ENCODE data around the gene ERC1. TPM values are rescaled to one million over a fixed set of nuclear protein-coding genes. Genes with fewer than 3 reads are reported as not detected.
"Not testable (repeated sequence)": the region's sequence is repeated elsewhere in the genome, so short reads cannot be mapped to it uniquely, and the experiment has no call there.

The ERC1 gene
- total RNA-seq, 1 donor from 2014 or later, result 21.7 TPM

DNA sequence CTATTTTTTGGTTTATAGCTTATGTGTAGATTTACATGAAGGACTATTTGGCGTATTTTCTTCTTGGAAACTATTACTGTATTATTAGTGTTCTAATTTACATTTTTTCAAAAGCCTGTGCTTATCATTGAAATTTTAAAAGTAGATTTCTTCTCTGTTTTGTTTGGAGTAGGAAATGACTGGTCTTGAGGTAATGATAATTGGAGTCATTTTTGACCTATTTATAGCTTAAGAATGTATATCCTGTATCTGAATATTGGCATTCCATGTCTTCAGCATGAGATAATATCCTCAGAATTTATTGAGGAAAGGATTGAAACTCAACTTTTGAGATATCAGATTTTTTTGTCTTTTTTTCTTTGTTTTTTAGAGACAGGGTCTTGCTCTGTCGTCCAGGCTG, 193.4 kb downstream of the ERC1 start:
- no peak for DNase-seq (ENCODE audit: low read depth)

DNA sequence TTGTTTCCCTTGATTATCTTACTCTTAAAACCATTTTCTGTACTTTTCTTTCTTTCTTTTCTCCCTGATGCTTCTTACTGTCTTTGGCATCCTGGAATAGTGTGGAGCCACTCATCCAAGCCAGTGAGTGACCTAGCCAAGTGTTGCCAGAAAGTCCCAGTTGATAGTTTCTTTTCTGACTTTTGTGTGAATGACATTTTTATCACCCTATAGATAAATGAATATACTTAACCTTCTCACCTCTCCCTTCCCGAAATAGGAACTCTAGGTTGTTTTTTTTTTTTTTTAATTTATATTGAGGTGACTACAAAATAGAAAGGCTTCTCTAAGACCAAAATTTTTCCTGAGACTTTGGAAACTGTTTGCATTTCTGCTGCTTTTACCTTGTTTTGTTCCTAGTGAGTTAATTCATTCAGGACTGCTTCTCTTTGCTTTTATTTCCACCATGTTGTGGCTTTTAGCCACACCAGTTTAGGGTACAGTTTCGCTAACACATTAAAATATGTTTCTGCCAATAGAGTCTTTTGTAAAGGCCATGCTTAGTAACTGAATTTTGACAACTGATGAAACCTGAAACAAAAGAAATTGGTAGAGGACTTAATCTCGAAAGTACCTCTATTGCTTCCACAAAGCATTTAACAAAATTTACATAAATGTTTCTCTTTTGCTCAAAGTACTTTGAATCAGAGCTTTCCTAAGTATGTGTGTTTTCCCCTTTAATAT, 194.6 kb downstream of the ERC1 start:
- no peak for DNase-seq (ENCODE audit: low read depth)

DNA sequence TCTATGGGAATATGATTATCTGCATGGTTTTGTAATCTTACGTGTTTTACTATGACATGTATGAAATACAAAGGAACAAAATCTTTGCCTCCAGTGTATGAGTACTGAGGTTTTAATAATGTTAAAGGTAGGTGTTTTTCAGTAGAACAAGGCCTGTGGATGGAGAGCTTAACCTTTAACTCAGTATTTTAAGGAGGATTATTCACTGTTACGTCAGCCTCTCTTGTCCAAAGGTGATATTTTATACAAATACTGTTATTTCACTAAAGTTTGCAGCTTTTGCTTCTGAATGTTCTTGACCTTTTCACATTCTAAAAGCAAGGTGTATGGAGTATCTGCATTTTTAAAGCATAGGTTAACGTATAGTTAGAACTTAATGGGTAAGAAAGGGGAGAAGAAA, 195.3 kb downstream of the ERC1 start:
- DNase-seq (ENCODE audit: low read depth), result no peak

GRCh38 chr12:1188016-1188415, 197.0 kb downstream of the ERC1 start:
- DNase-seq (ENCODE audit: low read depth), result no peak

GRCh38 chr12:1189163-1189562, 198.1 kb downstream of the ERC1 start:
- DNase-seq (ENCODE audit: low read depth), result no peak

DNA sequence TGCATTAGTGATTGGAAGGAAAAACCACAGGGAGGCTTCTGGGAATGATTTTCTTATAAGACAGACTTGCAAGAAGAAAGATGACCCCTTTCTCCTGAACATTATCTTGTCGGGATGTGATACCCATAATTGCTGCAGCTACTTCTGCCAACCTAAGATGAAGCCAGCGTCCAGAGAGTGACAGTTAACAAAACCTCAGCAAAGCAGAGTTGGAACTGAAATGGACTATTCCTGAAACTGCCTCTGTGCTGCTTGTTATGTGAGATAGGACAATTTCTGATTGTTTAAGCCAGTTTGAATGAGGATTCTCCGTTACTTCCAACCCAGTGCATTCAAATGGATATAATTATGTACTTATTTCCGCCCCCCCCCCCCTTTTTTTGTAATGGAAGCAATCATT, 204.5 kb downstream of the ERC1 start:
- DNase-seq (ENCODE audit: low read depth), result no peak

- DNase-seq (ENCODE audit: low read depth), result no peak
Observed at GRCh38 chr12:1197264-1198018, 206.4 kb downstream of the ERC1 start.

DNA sequence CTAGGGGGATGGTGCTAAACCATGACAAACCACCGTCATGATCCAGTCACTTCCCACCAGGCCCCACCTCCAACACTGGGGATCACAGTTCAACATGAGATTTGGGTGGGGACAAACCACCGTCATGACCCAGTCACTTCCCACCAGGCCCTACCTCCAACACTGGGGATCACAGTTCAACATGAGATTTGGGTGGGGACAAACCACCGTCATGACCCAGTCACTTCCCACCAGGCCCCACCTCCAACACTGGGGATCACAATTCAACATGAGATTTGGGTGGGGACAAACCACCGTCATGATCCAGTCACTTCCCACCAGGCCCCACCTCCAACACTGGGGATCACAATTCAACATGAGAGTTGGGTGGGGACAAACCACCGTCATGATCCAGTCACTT, 207.8 kb downstream of the ERC1 start:
- not testable (repeated sequence) for DNase-seq (ENCODE audit: low read depth)

GRCh38 chr12:1199700-1200099, 208.7 kb downstream of the ERC1 start:
- no peak for DNase-seq (ENCODE audit: low read depth)

- no peak for DNase-seq (ENCODE audit: low read depth)
Observed at GRCh38 chr12:1201030-1201429, 210.0 kb downstream of the ERC1 start.

DNA sequence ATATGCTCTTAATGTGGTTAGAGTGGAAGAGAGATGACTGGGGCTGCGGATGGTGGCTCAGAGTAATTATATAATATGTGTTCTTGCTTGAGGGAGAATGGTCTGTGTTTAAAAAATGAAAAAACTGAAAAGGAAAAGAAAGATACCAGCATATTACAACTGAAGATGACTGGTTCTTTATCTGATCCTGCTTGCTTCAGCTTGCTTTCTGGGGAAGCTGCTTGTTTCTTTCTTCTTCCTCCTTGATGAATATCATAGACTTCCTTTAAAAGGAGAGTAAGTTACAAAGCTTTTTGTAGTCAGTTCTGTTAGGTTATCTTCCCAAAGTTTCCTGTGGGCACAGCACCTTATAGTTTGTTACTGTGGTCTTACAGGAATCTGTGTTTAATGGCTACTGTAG, 210.9 kb downstream of the ERC1 start:
- DNase-seq (ENCODE audit: low read depth), result no peak

DNA sequence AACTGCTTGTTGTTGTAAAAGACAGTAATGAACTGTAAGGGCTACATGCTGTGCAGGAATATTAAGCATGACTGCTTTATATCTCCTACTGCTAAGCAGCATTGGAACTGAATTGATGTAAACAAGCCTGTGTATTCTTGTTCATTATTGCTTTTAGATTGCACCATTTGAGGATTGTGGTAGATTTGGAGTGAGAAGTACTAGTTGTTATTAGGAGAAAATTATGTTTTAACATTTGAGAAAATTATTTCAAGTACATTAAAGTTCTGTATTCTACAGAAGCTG, 212.7 kb downstream of the ERC1 start:
- DNase-seq (ENCODE audit: low read depth), result no peak

GRCh38 chr12:1204581-1205121, 213.6 kb downstream of the ERC1 start:
- no peak for DNase-seq (ENCODE audit: low read depth)

DNA sequence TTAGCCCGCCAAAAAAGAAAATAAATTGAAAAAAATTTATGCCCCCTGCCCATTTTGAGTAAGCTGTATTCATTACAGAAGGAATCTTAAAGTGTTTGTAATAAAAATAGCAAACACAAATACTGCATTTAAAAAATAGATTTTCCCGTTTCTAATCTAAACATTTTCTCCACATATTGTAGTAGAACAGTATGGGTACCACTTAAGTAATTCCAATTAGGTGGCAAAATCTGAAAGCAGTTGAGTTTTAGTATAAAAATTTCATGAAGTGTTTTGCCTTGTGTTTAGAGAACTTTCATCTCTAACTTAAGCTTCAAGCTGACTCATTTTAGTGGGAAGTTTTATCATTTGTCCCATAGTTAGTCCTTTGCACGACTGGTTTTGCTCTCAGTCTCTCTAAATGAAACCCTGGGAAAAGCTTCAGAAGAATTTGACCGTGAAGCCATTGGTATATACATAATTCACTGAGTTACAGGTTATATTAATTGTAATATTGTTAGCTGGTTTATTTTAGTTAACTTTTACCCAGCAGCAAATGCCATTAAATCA, 214.6 kb downstream of the ERC1 start:
- no peak for DNase-seq (ENCODE audit: low read depth)

GRCh38 chr12:1206118-1206734, 215.2 kb downstream of the ERC1 start:
- DNase-seq (ENCODE audit: low read depth), result no peak

GRCh38 chr12:1207276-1207675, 216.3 kb downstream of the ERC1 start:
- DNase-seq (ENCODE audit: low read depth), result no peak

DNA sequence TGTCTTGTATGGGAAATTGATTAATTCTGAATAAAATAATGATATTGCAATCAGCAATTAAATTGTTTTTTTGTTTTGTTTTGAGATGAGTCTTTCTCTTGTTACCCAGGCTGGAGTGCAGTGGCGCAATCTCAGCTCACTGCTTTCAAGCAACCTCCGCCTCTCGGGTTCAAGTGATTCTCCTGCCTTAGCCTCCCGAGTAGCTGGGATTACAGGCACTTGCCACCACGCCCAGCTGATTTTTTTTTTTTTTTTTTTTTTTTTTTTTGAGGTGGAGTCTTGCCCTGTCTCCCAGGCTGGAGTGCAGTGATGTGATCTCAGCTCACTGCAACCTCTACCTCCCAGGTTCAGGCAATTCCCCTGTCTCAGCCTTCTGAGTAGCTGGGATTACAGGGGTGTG, 217.7 kb downstream of the ERC1 start:
- not testable (repeated sequence) for DNase-seq (ENCODE audit: low read depth)

- no peak for DNase-seq (ENCODE audit: low read depth)
Observed at GRCh38 chr12:1212526-1212925, 221.5 kb downstream of the ERC1 start.

DNA sequence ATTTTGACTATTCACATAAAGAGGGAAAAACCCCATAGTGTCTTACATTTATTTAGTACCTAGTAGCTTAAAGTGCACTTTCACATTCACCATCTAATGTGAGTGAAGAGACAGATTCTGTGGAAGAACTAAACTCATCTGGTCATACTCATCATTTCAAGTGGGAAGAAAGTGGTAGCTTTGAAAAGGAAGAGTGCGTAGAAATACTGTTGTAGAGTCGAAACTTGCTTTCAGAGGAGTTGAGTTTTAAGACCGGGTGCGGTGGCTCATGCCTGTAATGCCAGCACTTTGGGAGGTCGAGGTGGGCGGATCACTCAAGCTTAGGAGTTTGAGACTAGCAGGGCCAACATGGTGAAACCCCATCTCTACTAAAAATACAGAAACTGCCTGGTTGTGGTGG, 222.2 kb downstream of the ERC1 start:
- DNase-seq (ENCODE audit: low read depth), result no peak

- no peak for DNase-seq (ENCODE audit: low read depth)
Observed at GRCh38 chr12:1213618-1214205, 222.7 kb downstream of the ERC1 start.

DNA sequence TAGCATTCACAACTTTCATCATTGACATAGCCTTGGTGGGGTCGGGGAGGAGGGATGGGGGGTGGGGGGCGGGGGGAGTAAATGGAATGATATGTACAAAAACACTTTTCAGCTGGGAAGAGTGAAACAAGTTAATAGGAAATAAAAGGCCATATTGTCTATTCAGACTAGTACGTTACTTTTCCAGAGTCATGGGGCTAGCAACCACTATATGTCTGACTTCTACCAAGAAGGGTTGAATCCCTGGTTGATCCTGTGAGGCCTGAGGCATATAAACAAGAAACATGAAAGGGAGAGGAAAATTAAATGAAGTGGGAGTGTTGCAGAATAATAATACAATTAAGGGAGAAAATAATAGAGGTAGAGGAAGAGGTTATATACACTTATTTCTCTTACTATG, 225.5 kb downstream of the ERC1 start:
- DNase-seq (ENCODE audit: low read depth), result no peak

Measured in myocyte (in vitro differentiated cells).